DMS153 (cell line): ENCODE data around the gene KNDC1.

Source experiments
- DNase-seq: peaks from one replicate; lab custom pipeline; 2025; lab: John Stamatoyannopoulos, UW

KNDC1 gene

GRCh38 chr10:133241501-133242205 is 81.6 kb downstream of the KNDC1 start:
- no peak for DNase-seq

GRCh38 chr10:133242611-133243356 is 82.8 kb downstream of the KNDC1 start:
- DNase-seq, result no peak

DNA sequence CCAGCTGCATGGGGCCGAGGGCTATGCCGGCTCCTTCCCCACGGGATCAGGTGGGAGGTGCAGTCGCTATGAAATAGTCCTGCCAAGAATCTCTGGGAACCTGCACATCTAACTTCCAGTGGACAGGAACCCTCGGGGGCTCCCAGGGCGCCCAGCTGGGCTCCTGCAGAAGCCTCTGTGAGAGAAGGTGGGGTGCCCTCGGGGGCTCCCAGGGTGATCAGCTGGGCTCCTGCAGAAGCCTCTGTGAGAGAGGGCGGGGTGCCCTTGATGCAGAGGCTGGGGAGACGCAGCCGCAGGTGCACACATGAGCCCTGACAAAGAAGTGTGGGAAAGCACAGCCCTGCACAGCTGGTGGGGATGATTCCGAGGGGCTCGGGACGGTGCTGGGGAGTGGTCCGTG is 83.6 kb downstream of the KNDC1 start:
- DNase-seq, result no peak

- no peak for DNase-seq
These were observed 85.6 kb downstream of the KNDC1 start for GRCh38 chr10:133245439-133246235.

GRCh38 chr10:133246236-133246626 is 86.2 kb downstream of the KNDC1 start:
- DNase-seq, result no peak

GRCh38 chr10:133247681-133248333 is 87.8 kb downstream of the KNDC1 start:
- DNase-seq, result no peak

- DNase-seq, result no peak
These were observed 88.3 kb downstream of the KNDC1 start for GRCh38 chr10:133248334-133248715.

DNA sequence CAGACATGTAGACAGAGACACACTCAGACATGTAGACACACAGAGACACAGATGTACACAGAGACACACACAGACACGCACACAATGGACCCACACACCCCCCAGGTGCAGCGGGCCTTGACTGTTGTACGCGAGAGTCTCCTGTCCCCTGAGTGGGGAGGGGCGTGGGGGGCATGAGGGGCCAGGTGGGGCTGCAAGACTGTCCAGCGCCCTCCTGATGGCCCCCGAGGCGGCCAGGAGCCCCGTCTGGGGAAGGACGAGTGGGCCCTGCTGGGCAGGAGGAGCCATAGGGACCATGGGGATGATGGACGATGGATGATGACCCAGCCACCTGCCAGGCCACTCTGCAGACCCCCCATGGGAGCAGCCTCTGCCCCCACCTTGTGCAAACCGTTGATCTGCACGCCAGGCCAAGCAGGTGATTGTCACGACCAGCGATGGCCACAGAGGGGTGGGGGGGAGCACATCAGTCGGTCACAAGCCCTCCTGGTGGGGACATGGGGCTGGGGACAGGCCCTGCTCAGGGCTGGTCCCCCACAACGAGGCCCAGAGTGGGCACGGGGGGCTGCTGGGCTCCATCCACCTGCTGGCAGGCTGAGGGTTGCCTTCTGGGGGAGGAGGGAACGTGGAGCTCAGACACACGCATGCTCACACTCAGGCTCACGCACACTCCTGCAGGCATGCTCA is 89.2 kb downstream of the KNDC1 start:
- DNase-seq, result no peak

DNA sequence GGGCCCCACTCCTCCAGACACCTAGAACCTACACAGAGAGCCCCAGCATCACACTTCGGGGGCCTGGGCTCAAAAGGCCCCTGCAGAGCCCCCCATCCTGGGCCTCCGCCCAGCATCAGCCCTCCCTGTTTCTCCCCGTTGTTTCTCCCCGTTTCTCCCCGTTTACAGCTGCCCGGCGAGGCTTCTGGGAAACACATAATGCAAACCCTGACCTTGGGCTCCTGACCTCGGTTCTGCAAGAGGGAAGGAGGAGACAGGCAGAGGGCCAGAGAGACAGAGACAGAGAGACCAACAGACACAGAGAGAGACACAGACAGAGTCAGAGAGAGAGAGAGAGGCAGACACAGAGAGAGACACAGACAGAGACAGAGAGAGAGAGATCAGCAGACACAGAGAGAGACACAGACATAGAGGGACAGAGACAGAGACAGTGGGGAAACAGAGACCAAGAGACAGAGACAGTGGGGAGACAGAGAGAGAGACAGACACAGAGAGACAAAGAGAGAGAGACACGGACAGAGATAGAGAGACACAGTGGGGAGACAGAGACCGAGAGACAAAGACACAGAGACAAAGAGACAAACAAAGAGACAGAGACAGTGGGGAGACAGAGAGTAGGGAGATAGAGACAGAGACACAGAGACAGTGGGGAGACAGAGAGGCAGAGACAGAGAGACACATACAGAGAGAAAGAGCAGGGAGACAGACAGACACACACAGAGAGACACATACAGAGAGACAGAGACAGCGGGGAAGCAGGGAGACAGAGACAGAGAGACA is 90.1 kb downstream of the KNDC1 start:
- no peak for DNase-seq

DNA sequence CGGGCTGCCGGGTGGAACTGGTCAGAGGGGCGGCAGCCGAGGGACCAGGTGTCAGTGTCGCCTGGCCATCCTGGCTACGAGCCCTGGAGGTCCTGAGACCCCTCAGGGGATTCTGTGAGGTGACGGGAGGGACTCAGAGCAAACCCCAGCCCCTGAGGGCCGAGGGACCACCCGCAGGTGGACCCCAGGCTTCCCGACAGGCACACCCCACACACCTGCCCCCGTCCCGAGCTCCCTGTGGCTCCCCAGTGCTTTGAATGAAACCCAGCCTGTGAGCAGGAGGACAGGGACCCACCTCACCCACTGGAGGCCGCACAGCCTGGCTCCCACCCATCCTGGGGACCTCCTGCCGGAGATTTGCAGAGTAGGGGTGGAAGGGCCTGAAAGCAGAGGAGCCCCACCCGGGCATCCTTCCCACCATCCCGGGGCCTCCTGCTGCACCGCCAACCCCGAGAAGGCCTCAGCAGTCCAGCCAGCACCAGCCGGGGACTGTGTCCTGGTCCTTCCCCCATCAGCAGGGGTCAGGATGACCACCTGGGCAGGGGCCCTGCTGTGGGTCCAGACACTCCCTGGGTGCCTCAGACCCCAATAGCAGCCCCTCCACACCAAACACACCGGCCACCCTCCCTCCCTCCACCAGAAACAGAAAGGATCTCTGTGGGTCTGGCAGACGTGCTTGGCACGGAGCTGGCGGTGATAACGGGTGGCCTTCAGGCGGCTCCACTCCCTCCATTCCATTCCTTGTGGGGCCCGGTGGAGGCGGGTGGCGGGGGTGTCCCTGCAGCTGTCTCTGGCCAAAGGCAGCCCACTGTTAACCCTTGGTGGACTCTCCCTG is 91.6 kb downstream of the KNDC1 start:
- DNase-seq, result no peak

DNA sequence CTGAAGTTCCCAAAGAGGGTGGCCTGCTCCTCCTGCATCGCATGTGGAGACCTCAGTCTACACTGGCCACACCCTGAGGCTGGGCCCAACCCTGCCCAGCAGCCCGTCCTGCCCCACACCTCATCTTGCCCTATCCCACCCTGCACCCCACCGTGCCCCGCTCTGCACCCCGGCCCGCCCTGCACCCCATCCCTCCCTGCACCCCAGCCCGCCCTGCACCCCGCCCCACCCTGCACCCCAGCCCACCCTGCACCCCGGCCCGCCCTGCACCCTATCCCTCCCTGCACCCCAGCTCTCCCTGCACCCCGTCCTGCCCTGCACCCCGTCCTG is 92.2 kb downstream of the KNDC1 start:
- DNase-seq, result no peak

GRCh38 chr10:133253361-133253955 is 93.4 kb downstream of the KNDC1 start:
- no peak for DNase-seq

GRCh38 chr10:133254421-133255120 is 94.6 kb downstream of the KNDC1 start:
- no peak for DNase-seq

- no peak for DNase-seq
These were observed 95.3 kb downstream of the KNDC1 start for GRCh38 chr10:133255323-133255722.

- no peak for DNase-seq
These were observed 97.6 kb downstream of the KNDC1 start for GRCh38 chr10:133257489-133258065.

DNA sequence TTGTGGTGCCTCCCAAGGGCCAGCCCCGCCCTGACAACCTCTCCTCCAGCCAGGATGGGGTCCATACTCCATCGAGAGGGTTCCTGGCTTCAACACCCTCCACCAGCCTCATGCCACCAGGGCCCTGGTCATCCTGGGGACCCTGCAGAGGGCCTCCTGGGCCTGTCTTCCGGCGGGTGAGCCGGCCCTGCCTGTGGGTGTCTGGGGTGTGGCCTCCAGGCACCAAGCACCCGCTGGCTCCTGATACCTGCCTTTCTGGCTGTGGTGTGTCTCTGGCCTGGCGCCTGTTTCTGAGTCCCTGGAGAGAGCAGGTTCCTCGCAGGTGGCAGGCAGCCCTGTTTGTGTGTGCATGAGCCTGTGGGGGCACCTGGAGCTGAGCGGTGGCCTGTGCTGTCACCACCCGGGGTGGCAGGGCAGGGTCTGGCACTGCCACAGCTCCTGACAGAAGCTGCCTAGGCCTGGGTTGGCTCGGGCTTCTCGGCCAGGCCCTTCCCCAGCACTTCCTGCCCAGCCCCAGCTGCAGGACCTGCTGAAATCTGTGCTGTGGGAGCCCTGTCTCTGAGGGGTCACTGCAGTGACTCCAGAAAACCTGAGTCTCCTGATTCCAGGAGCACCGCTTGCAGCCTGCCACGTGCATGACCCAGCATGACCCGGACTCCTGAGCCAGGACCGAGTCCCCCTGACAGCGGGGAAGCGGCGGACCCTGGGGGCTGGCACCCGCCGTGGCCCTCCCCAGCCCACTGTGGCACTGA is 98.2 kb downstream of the KNDC1 start:
- peak; percentile 44 for DNase-seq

DNA sequence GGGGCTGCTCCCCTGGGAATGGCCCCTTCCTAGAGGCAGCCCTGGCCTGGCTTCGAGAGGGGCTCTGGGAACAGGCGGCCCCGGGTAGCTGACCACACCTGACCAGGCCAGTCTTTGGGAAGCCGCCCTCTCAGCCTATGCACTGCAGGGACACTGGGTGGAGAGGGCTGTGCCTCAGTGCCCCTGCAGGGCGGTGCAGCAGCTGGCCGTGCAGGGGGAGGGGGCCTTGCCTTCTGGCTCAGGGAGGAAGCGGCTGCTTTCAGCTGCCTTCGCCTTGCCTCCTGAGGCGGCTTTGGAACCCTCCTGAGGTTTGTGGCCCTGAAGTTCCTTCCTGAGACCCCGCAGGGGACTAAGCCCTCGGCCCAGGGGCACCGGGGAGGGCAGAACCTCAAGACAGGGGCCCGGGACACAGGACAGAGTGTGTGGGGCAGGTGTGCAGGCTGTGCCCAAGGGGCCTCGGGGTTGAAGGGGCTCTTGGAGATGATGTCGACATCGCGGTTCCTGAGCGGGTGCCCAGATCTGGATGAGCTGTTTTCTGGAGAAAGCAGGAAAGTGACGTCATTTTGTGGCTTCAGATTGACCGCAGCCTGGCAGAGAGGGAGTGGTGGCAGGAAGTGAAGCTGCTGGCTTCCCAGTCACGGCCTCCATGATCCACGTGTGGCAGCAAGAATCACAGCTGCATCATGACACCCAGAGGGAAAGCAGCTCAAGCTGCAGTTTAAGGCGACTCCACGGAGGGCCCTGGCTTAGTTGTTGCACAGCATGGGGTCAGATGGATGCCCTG is 99.0 kb downstream of the KNDC1 start:
- DNase-seq, result peak; percentile 8
